Suprapubic skin (tissue), 4 donors: ENCODE data around the gene OTOG.

Experiments
- CTCF ChIP-seq, 2 donors: fragments of 200-600 bp in 1 of 2; fragments of 450-650 bp in 1 of 2; sonication (generic) in 1 of 2; IDR thresholded peaks; one replicate each; pipeline ENCODE4 v1.5.1; 2016 to 2019; ENCODE audit warnings: antibody characterized with exemption in 2 of 2, mild to moderate bottlenecking in 1 of 2, moderate library complexity in 1 of 2
- POLR2A ChIP-seq, 2 donors: fragments of 450-650 bp; IDR thresholded peaks; one replicate each; pipeline ENCODE4 v1.6.1; 2017; ENCODE audit warnings: antibody characterized with exemption in 2 of 2, mild to moderate bottlenecking in 2 of 2, moderate library complexity in 2 of 2
- POLR2AphosphoS5 ChIP-seq, 3 donors: sonication (generic); formaldehyde crosslinking; IDR thresholded peaks; one replicate each; pipeline ENCODE4 v1.6.1; 2017; ENCODE audit warnings: antibody characterized with exemption in 3 of 3

GRCh38 chr11:17655682-17656081, 108.6 kb downstream of the OTOG start:
- TF ChIP-seq POLR2AphosphoS5 (IDR thresholded peaks at IDR 0.05) (no peak), CTCF (IDR thresholded peaks at IDR 0.05) (no peak), POLR2A (IDR thresholded peaks at IDR 0.05) (no peak)
